PFSK-1 (cell line): Measurements from ENCODE around the gene PIAS4.

Source experiments
- FOXP2 ChIP-seq: optimal IDR thresholded peaks from 2 replicates; pipeline ENCODE3; 2011; ENCODE audit warnings: borderline replicate concordance, control low read depth, inconsistent platforms; ENCODE audit not compliant: insufficient read depth; ENCODE audit errors: extremely low read length, extremely low read depth
- POLR2AphosphoS5 ChIP-seq: IDR thresholded peaks from 2 replicates; pipeline ENCODE4 v1.6.1; 2012; ENCODE audit warnings: low read depth, mild to moderate bottlenecking, control low read depth, low read length, moderate library complexity
- SIN3A ChIP-seq: IDR thresholded peaks from 2 replicates; pipeline ENCODE4 v1.6.1; 2012; ENCODE audit warnings: mild to moderate bottlenecking, low read length, moderate library complexity, borderline replicate concordance; ENCODE audit not compliant: insufficient read depth
- TAF1 ChIP-seq: IDR thresholded peaks from 2 replicates; pipeline ENCODE4 v1.6.1; 2012; ENCODE audit warnings: low read length, control low read depth, borderline replicate concordance; ENCODE audit not compliant: insufficient read depth
- TF ChIP-seq, protein P1 (sequence below), 2 experiments: IDR thresholded peaks; 2 replicates each; pipeline versions ENCODE4 v1.6.1 to v1.8.0; 2011 to 2012; ENCODE audit warnings: low read depth in 2 of 2, low read length in 2 of 2, control low read depth in 1 of 2, inconsistent platforms in 1 of 2, mild to moderate bottlenecking in 1 of 2, moderate library complexity in 1 of 2; ENCODE audit not compliant: insufficient read depth in 1 of 2

The PIAS4 gene

DNA sequence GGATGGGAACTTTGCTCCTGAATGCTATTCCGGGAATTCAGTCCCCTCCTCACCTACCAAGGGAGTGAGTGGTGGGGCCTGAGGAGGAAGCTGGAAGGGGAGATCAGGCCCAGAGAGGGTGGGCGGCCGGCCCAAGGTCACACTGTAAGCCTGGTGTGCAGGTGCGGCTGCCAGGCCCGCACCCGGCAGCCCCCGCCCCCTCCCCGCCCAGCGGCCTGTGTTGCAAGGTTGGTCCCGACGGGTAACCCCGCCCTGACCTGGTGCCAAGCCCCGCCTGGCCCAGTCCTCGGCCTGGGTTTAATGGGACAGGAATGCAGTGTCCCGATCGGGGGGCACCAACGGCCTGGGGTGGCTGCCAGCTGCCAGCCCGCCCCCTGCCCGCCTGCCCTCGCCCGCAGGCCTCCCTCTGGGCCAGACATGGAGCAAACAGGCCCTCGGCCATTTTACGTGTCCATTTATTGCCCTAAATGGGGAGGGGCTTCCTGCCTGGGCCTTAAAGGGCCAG is 53.7 kb downstream of the PIAS4 start:
- no peak for TF ChIP-seq FOXP2

DNA sequence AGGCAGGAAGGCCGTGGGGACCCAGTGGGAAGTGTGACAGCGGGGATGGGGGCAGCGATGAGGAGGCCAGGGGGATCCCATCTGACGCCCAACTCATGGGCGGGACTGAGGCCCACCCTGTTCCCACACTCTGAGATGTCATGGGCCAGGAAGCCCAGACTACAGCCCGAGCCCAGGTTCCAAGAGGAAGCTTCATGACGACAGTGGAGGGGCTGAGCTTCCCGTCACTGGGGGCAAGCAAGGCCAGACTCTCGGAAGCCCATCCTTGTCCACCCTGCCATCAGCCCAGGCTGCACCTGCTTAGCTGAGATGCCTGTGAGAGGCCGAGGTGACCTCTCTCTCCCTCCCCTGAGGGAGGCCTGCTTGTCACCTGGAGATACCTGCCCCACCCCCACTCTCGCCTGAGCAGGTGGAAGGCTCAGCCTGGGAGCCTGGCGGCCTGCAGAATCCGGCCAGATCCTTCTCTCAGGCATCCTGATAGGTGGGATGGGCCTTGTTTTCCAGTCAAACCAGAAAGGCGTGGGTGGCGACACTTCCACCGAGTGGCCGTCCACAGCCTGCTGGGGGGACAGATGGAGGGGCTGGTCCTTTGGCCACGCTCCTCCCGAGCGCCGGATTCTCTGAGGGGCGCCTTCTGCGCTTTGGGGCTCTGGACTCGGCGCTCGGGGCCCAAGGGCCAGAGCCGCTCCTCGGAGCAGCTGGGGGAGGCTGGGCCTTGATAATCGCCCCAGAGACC is 54.3 kb downstream of the PIAS4 start:
- TF ChIP-seq, protein P1, sequence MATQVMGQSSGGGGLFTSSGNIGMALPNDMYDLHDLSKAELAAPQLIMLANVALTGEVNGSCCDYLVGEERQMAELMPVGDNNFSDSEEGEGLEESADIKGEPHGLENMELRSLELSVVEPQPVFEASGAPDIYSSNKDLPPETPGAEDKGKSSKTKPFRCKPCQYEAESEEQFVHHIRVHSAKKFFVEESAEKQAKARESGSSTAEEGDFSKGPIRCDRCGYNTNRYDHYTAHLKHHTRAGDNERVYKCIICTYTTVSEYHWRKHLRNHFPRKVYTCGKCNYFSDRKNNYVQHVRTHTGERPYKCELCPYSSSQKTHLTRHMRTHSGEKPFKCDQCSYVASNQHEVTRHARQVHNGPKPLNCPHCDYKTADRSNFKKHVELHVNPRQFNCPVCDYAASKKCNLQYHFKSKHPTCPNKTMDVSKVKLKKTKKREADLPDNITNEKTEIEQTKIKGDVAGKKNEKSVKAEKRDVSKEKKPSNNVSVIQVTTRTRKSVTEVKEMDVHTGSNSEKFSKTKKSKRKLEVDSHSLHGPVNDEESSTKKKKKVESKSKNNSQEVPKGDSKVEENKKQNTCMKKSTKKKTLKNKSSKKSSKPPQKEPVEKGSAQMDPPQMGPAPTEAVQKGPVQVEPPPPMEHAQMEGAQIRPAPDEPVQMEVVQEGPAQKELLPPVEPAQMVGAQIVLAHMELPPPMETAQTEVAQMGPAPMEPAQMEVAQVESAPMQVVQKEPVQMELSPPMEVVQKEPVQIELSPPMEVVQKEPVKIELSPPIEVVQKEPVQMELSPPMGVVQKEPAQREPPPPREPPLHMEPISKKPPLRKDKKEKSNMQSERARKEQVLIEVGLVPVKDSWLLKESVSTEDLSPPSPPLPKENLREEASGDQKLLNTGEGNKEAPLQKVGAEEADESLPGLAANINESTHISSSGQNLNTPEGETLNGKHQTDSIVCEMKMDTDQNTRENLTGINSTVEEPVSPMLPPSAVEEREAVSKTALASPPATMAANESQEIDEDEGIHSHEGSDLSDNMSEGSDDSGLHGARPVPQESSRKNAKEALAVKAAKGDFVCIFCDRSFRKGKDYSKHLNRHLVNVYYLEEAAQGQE (IDR thresholded peaks at IDR 0.05; ENCODE audit: insufficient read depth in 1 of 2, low read depth in 2 of 2, low read length in 2 of 2) = no peak
- no peak for TF ChIP-seq TAF1

GRCh38 chr19:4062419-4063368 is 55.2 kb downstream of the PIAS4 start:
- TF ChIP-seq SIN3A (no peak), POLR2AphosphoS5 (no peak), TAF1 (no peak), FOXP2 (no peak)
- TF ChIP-seq, protein P1 (IDR thresholded peaks at IDR 0.05; ENCODE audit: insufficient read depth in 1 of 2, low read depth in 2 of 2, low read length in 2 of 2) = no peak

DNA sequence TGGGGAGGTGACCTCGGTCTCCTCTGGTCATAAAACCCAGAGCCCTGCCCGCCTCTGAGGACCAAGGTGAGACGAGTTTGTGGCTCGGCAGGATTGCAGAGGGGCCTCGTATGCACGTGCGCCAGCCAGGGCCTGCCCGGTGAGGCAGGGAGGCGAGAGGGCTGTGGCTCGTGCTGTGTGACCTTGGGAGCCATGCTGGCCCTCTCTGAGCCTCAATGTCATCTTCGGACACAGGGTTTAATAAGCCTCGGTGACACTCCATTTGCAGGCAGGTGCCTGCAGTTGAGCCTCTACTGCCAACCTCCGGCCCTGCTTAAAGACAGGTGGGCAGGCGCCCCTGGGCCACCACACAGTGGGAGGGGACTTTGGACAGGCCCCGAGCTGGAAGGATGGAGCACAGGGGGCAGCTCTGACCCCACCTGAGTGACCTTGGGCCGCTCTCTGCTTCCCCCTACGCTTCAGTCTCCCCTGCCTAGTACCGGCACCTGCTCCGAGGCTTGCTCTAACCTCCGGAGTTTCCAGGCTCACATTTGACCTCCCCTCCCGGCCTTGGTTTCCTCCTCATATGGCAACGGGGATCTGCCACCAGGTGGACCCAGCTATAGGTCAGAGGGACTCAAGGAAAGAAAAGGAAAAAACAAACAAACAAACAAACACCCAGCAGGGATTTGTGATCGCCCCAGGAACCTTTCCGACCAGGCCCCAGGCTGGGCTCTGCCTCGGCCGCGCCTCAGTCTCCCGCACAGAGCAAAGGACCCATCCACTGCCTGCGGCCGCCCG is 56.0 kb downstream of the PIAS4 start:
- TF ChIP-seq, protein P1 (IDR thresholded peaks at IDR 0.05; ENCODE audit: insufficient read depth in 1 of 2, low read depth in 2 of 2, low read length in 2 of 2) = no peak
- TF ChIP-seq SIN3A = no peak
- TF ChIP-seq FOXP2 = peak; percentile 7
- no peak for TF ChIP-seq TAF1
- no peak for TF ChIP-seq POLR2AphosphoS5

GRCh38 chr19:4064149-4064495 is 56.6 kb downstream of the PIAS4 start:
- TF ChIP-seq SIN3A = no peak
- TF ChIP-seq POLR2AphosphoS5 = no peak
- TF ChIP-seq, protein P1 (IDR thresholded peaks at IDR 0.05; ENCODE audit: insufficient read depth in 1 of 2, low read depth in 2 of 2, low read length in 2 of 2) = no peak
